MM.1S (cell line): ENCODE results near the gene FOXN3.

Experiments
- DNase-seq: peaks from one replicate; pipeline ENCODE4 v3.0.0-alpha.2; 2015
- H2AFZ ChIP-seq: fragments of 300-600 bp; sonication (generic); 2 replicates; pipeline ENCODE4 v1.6.0; 2016; ENCODE audit warnings: antibody characterized with exemption, low read length
- H3F3A ChIP-seq: fragments of 300-600 bp; sonication (generic); 2 replicates; pipeline ENCODE4 v1.6.1; 2016; ENCODE audit warnings: mild to moderate bottlenecking, antibody characterized with exemption, low read length, moderate library complexity, mixed read lengths; ENCODE audit not compliant: insufficient read depth
- H3K27ac ChIP-seq: fragments of 300-600 bp; sonication (generic); 2 replicates; pipeline ENCODE4 v1.5.1; 2016; ENCODE audit warnings: mild to moderate bottlenecking, low read length
- H3K27me3 ChIP-seq: fragments of 300-600 bp; sonication (generic); replicated peaks from 2 replicates; pipeline ENCODE4 v1.6.0; 2016; ENCODE audit warnings: low read length; ENCODE audit not compliant: insufficient read depth
- H3K36me3 ChIP-seq: fragments of 300-600 bp; sonication (generic); replicated peaks from 2 replicates; pipeline ENCODE4 v1.6.1; 2016; ENCODE audit warnings: mild to moderate bottlenecking, low read length, mixed read lengths; ENCODE audit not compliant: insufficient read depth
- H3K4me1 ChIP-seq: fragments of 300-600 bp; sonication (generic); 2 replicates; pipeline ENCODE4 v1.6.1; 2016; ENCODE audit warnings: low read length, mixed read lengths
- H3K4me2 ChIP-seq: fragments of 300-600 bp; sonication (generic); 2 replicates; pipeline ENCODE4 v1.6.0; 2016; ENCODE audit warnings: low read depth, low read length
- H3K4me3 ChIP-seq: fragments of 300-600 bp; sonication (generic); 2 replicates; pipeline ENCODE4 v1.5.1; 2016; ENCODE audit warnings: low read length, mixed read lengths
- H3K79me2 ChIP-seq: fragments of 300-600 bp; sonication (generic); 2 replicates; pipeline ENCODE4 v1.6.1; 2016; ENCODE audit warnings: mixed run types, low read length, mixed read lengths
- H3K9ac ChIP-seq: fragments of 300-600 bp; sonication (generic); 2 replicates; pipeline ENCODE4 v1.6.1; 2016; ENCODE audit warnings: low read length, mixed read lengths
- H3K9me2 ChIP-seq: fragments of 300-600 bp; sonication (generic); replicated peaks from 2 replicates; pipeline ENCODE4 v1.6.1; 2016; ENCODE audit warnings: mild to moderate bottlenecking, low read length, mixed read lengths; ENCODE audit not compliant: insufficient read depth
- H3K9me3 ChIP-seq: fragments of 300-600 bp; sonication (generic); replicated peaks from 2 replicates; pipeline ENCODE4 v1.6.1; 2016; ENCODE audit warnings: mild to moderate bottlenecking, low read length, mixed read lengths; ENCODE audit not compliant: insufficient read depth
- H4K20me1 ChIP-seq: fragments of 300-600 bp; sonication (generic); 2 replicates; pipeline ENCODE4 v1.6.1; 2016; ENCODE audit warnings: mild to moderate bottlenecking, low read length, moderate library complexity, mixed read lengths; ENCODE audit not compliant: insufficient read depth
- EZH2 ChIP-seq: fragments of 300-600 bp; sonication (generic); optimal IDR thresholded peaks from 2 replicates; pipeline ENCODE3; 2017; ENCODE audit warnings: low read depth, mild to moderate bottlenecking, antibody characterized with exemption, low read length, mixed read lengths
- EZH2phosphoT487 ChIP-seq: fragments of 300-600 bp; sonication (generic); IDR thresholded peaks from 2 replicates; pipeline ENCODE4 v1.6.1; 2018; ENCODE audit warnings: antibody characterized with exemption, low read length
- TF ChIP-seq, protein P1 (sequence below): fragments of 300-600 bp; sonication (generic); IDR thresholded peaks from 2 replicates; pipeline ENCODE4 v1.5.1; 2016; ENCODE audit warnings: antibody characterized with exemption, low read length, mixed read lengths

FOXN3 gene

DNA sequence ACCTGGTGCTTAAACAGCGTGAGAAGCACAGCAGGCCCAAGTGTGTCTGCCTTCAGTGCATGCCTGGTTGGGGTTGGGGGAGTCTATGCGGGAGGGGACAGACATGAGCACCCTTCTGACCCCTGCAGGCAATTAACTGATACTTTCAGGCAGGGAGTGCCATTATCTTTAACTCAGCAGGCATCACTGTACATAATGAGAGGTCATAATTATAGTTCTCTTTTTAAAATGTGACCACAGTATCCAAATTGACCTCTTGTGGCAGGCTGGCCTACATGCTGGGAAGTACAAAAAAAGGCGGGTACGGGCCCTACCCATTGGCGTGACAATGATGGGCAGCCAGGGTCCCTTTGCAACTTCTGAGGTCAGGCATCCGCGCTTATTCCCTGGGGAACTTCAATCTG lies 209.1 kb downstream of the FOXN3 start:
- Histone ChIP-seq H3K9me2 (no peaks in the 10 kb centered on the region), H3K9ac (no peak overlapping the region), H2AFZ (no peak overlapping the region), H3K4me3 (no peak overlapping the region), H3K9me3 (no peaks in the 10 kb centered on the region), H3K27me3 (no peaks in the 10 kb centered on the region), H3F3A (no peaks in the 10 kb centered on the region), H4K20me1 (no peaks in the 10 kb centered on the region), H3K4me1 (no peaks in the 10 kb centered on the region), H3K36me3 (no peaks in the 10 kb centered on the region), H3K79me2 (0 out of 2 replicates have a peak, but pooled peaks cover 6% of the 10 kb centered on the region), H3K4me2 (no peak overlapping the region), H3K27ac (no peak overlapping the region)
- no peak for DNase-seq
- TF ChIP-seq EZH2 (no peak), EZH2phosphoT487 (no peak)
- TF ChIP-seq, protein P1, sequence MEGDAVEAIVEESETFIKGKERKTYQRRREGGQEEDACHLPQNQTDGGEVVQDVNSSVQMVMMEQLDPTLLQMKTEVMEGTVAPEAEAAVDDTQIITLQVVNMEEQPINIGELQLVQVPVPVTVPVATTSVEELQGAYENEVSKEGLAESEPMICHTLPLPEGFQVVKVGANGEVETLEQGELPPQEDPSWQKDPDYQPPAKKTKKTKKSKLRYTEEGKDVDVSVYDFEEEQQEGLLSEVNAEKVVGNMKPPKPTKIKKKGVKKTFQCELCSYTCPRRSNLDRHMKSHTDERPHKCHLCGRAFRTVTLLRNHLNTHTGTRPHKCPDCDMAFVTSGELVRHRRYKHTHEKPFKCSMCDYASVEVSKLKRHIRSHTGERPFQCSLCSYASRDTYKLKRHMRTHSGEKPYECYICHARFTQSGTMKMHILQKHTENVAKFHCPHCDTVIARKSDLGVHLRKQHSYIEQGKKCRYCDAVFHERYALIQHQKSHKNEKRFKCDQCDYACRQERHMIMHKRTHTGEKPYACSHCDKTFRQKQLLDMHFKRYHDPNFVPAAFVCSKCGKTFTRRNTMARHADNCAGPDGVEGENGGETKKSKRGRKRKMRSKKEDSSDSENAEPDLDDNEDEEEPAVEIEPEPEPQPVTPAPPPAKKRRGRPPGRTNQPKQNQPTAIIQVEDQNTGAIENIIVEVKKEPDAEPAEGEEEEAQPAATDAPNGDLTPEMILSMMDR = no peak

DNA sequence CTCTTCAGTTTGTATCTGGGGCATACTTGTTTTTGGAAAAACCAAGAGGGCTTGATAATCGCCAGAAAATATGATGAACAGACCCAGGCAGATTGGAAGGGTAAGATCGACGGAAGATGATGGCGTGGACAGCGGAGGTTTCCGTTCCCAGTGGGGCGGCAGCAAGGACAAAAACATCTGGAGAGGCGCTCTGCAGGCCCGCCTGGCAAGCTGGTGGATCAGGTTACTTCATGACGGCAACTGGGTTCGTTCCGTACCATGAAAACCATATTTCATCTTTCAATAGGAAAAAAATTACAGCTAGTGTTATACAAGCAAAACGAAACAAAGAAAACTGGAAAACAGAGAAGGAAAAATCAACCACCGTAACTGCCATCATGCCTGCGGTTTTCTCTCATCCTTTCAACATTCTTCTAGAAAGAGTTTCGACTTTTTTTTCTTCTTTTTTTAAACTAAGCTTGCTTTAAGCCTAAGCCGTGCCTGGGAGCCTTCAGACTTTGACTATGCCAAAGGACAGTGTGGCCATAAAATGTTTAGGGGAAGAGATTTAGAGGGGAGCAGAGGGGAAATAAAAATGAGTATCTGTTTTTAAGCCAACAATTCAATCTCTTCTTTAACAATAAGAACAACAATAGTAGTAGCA lies 210.5 kb downstream of the FOXN3 start:
- H3K4me3 ChIP-seq = no peak overlapping the region
- no peaks in the 10 kb centered on the region for H3K4me1 ChIP-seq
- no peaks in the 10 kb centered on the region for H3K9me3 ChIP-seq
- TF ChIP-seq, protein P1 = no peak
- TF ChIP-seq EZH2 (no peak), EZH2phosphoT487 (no peak)
- no peak overlapping the region for H3K27ac ChIP-seq
- H4K20me1 ChIP-seq = no peaks in the 10 kb centered on the region
- H3K9ac ChIP-seq = no peak overlapping the region
- H3K4me2 ChIP-seq = no peak overlapping the region
- H3F3A ChIP-seq = no peaks in the 10 kb centered on the region
- H3K36me3 ChIP-seq = no peaks in the 10 kb centered on the region
- no peak overlapping the region for H2AFZ ChIP-seq
- H3K79me2 ChIP-seq = 0 out of 2 replicates have a peak, but pooled peaks cover 6% of the 10 kb centered on the region
- no peak for DNase-seq
- H3K27me3 ChIP-seq = no peaks in the 10 kb centered on the region
- H3K9me2 ChIP-seq = no peaks in the 10 kb centered on the region

DNA sequence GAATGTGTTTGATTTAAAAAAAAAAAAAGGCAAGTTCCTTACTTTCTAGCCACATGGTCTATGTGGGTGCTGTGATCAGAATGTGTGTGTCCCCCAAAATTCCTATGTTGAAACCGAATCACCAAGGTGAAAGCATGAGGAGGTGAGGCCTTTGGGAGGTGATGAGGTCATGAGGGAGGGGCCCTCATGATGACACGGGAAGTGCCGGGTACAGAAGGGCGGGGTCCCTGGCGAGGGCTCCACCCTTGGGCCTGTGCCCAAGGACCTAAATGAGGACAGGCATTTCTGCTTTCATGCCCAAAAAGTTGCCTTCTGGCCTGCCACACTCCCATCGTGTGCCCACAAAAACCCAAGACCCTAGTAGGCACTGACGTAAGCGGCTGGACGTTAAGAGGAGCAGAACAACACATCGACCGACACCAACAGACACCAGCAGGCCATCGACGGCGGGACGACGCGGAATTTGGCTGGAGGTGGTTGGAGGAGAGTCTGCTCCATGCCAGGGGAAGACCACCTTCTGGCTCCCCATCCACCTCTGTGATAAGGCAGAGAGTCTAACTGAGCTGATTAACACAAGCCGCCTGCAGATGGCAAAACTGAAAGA lies 211.8 kb downstream of the FOXN3 start:
- no peak for DNase-seq
- H3K79me2 ChIP-seq = 0 out of 2 replicates have a peak, but pooled peaks cover 6% of the 10 kb centered on the region
- no peak overlapping the region for H3K4me2 ChIP-seq
- H3K4me1 ChIP-seq = no peaks in the 10 kb centered on the region
- no peak overlapping the region for H3K27ac ChIP-seq
- H3K36me3 ChIP-seq = no peaks in the 10 kb centered on the region
- H2AFZ ChIP-seq = no peak overlapping the region
- H3K9me3 ChIP-seq = no peaks in the 10 kb centered on the region
- no peak overlapping the region for H3K9ac ChIP-seq
- no peaks in the 10 kb centered on the region for H4K20me1 ChIP-seq
- H3K9me2 ChIP-seq = no peaks in the 10 kb centered on the region
- no peak overlapping the region for H3K4me3 ChIP-seq
- H3K27me3 ChIP-seq = no peaks in the 10 kb centered on the region
- no peaks in the 10 kb centered on the region for H3F3A ChIP-seq
- TF ChIP-seq EZH2phosphoT487 (no peak), EZH2 (no peak)
- TF ChIP-seq, protein P1 = no peak
